A549 (cell line): ENCODE results near the gene TSBP1.

ENCODE experiments used
- HDAC2 ChIP-seq: fragments of 200-600 bp; sonication (generic); IDR thresholded peaks from 2 replicates; pipeline ENCODE4 v1.6.1; 2016
- JUN ChIP-seq, 2 experiments: fragments of >200 bp; sonication (Bioruptor Twin); formaldehyde crosslinking; IDR thresholded peaks; 2 replicates in 1 of 2; 3 replicates in 1 of 2; pipeline ENCODE4 v1.6.1; 2016 to 2017
- TF ChIP-seq, protein P1 (sequence below): fragments of >200 bp; sonication (Bioruptor Twin); formaldehyde crosslinking; IDR thresholded peaks from 3 replicates; pipeline ENCODE4 v1.5.1; 2016

DNA sequence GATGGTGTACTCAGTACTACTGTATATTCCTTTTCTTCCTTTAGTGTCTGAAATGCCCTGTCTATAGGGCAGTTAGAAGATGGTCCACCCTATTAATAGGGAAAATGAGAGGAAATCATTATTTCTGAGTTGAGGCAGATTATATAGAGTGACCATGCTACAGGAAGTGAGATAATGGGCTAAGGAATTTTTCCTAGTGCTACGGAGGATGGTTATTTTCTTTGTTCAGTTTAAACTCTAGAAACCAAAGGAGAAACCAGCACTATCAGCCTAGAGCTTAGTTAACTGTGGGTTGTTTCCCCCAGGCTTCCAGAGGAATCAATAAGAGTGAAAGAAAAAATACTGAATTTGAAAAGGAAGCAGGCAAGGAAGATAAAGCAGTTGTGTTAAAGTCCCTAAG is 474 bp downstream of the TSBP1 start:
- no peak for TF ChIP-seq JUN (IDR thresholded peaks at IDR 0.05)
- TF ChIP-seq, protein P1, sequence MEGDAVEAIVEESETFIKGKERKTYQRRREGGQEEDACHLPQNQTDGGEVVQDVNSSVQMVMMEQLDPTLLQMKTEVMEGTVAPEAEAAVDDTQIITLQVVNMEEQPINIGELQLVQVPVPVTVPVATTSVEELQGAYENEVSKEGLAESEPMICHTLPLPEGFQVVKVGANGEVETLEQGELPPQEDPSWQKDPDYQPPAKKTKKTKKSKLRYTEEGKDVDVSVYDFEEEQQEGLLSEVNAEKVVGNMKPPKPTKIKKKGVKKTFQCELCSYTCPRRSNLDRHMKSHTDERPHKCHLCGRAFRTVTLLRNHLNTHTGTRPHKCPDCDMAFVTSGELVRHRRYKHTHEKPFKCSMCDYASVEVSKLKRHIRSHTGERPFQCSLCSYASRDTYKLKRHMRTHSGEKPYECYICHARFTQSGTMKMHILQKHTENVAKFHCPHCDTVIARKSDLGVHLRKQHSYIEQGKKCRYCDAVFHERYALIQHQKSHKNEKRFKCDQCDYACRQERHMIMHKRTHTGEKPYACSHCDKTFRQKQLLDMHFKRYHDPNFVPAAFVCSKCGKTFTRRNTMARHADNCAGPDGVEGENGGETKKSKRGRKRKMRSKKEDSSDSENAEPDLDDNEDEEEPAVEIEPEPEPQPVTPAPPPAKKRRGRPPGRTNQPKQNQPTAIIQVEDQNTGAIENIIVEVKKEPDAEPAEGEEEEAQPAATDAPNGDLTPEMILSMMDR, result no peak
- TF ChIP-seq HDAC2, result no peak
